Left lung (tissue), 14 donors: Measurements from ENCODE around the gene GON4L. TPM values are rescaled to one million over a fixed set of nuclear protein-coding genes. Genes with fewer than 3 reads are reported as not detected.

Source experiments
- ATAC-seq: fragments of 200-7000 bp; cut with Tn5 transposase; one replicate; pipeline ENCODE4 v1.9.1; 2020; ENCODE audit warnings: moderate library complexity
- DNase-seq, 4 donors: peaks; one replicate each; pipeline ENCODE4 v3.0.0-alpha.2; 2013 to 2020
- H3K27ac ChIP-seq, 2 donors: fragments of 200-600 bp; sonication (generic) in 1 of 2; one replicate each; pipeline versions ENCODE4 v1.5.0 to v1.8.0; 2020 to 2021
- H3K27me3 ChIP-seq, 2 donors: fragments of 200-600 bp; sonication (generic) in 1 of 2; one replicate each; pipeline versions ENCODE4 v1.5.0 to v1.8.0; 2020 to 2021
- H3K36me3 ChIP-seq, 2 donors: fragments of 200-600 bp; sonication (generic) in 1 of 2; one replicate each; pipeline versions ENCODE4 v1.5.0 to v1.8.0; 2020 to 2021
- H3K4me1 ChIP-seq, 2 donors: fragments of 200-600 bp; one replicate each; pipeline ENCODE4 v1.8.0; 2021
- H3K4me3 ChIP-seq, 2 donors: fragments of 200-600 bp; sonication (generic) in 1 of 2; one replicate each; pipeline versions ENCODE4 v1.5.0 to v1.8.0; 2020 to 2021; ENCODE audit warnings: mild to moderate bottlenecking in 1 of 2
- H3K9me3 ChIP-seq, 2 donors: fragments of 200-600 bp; sonication (generic) in 1 of 2; one replicate each; pipeline versions ENCODE4 v1.5.0 to v1.8.0; 2020 to 2021
- CTCF ChIP-seq, 2 donors: fragments of 200-600 bp; sonication (generic) in 1 of 2; IDR thresholded peaks; one replicate each; pipeline versions ENCODE4 v1.5.0 to v1.8.0; 2021; ENCODE audit warnings: antibody characterized with exemption in 2 of 2
- intact Hi-C, 2 donors: fragments of 100-400 bp; cut with DNase I; formaldehyde crosslinking; loops; one replicate each; pipeline versions ENCODE4 v1.11.2 to v1.14.2; 2022
- long read RNA-seq, 12 donors: library from polyadenylated mRNA in 2 of 12; unstranded in 2 of 12; transcript quantifications; one replicate each; pipeline ENCODE4 v2.0.0 and lab custom pipeline, GENCODE V29; 2019 to 2026
- polyA plus RNA-seq, 6 donors: library from polyadenylated mRNA; unstranded; fragments of 120-200 nt; gene quantifications; one replicate each; pipeline ENCODE4 v1.2.1, GENCODE V29; 2013; ENCODE audit not compliant: insufficient read length in 6 of 6
- total RNA-seq, 2 donors: library from RNA; stranded (reverse); fragmentation: NEBNext Ultra II Directional; extraction: Animal tissue kit (Norgen Biotek cat#: 25700); gene quantifications; one replicate each; pipeline ENCODE4 v1.2.1, GENCODE V29; 2021
- donor health status: DM: no; HTN: yes; CAD: no.
- donor health status: DM: no; HTN: no; CAD: no.

GON4L gene
- 10 to 100 TPM; 41.8 to 53.1 TPM for total RNA-seq
- 10 to 100 TPM; 55.1 to 74.4 (median 66.1) TPM for polyA plus RNA-seq
- long read RNA-seq, donor 1, partial matches to known transcripts, result 5 of 6 reads
- long read RNA-seq, donor 1, other reads (novel, unspliced or antisense), result 0 of 6 reads
- long read RNA-seq, donor 2, partial matches to known transcripts, result 0 of 1 reads
- long read RNA-seq, donor 2, other reads (novel, unspliced or antisense), result 0 of 1 reads
- long read RNA-seq, donor 3, full-length matches to known transcripts, result 1 of 1 reads
- long read RNA-seq, donor 3, partial matches to known transcripts, result 0 of 1 reads
- long read RNA-seq, donor 3, other reads (novel, unspliced or antisense), result 0 of 1 reads
- long read RNA-seq, donor 4, partial matches to known transcripts, result 15 of 21 reads
- long read RNA-seq, donor 4, other reads (novel, unspliced or antisense), result 5 of 21 reads
- long read RNA-seq, donor 5, partial matches to known transcripts, result 0 of 2 reads
- long read RNA-seq, donor 5, other reads (novel, unspliced or antisense), result 0 of 2 reads
- long read RNA-seq, donor 6, partial matches to known transcripts, result 0 of 1 reads
- long read RNA-seq, donor 6, other reads (novel, unspliced or antisense), result 0 of 1 reads
- long read RNA-seq, donor 7, full-length matches to known transcripts, result 1 of 1 reads
- long read RNA-seq, donor 7, partial matches to known transcripts, result 0 of 1 reads
- long read RNA-seq, donor 7, other reads (novel, unspliced or antisense), result 0 of 1 reads
- long read RNA-seq, donor 8, full-length matches to known transcripts, result 2 of 2 reads
- long read RNA-seq, donor 8, partial matches to known transcripts, result 0 of 2 reads
- long read RNA-seq, donor 8, other reads (novel, unspliced or antisense), result 0 of 2 reads
- long read RNA-seq, donor 9, result 0 reads
- long read RNA-seq, donor 10, partial matches to known transcripts, result 10 of 15 reads
- long read RNA-seq, donor 10, other reads (novel, unspliced or antisense), result 3 of 15 reads
- long read RNA-seq, donor 11, result 0 reads
- long read RNA-seq, donor 12, partial matches to known transcripts, result 0 of 2 reads
- long read RNA-seq, donor 12, other reads (novel, unspliced or antisense), result 0 of 2 reads

GRCh38 chr1:155856975-155857930 lies at the start of gene GON4L:
Gene GON4L (minus strand): TSS chr1:155857214. CDS start chr1:155853780, 3,434 bp downstream.
- Histone ChIP-seq H3K9me3 (no peaks in the 10 kb centered on the region), H3K27ac (peak within 1 kb of the TSS; percentile 69 to 88), H3K4me1 (peaks cover 9 to 51% of the 10 kb centered on the region in 2 donors), H3K27me3 (peaks cover 0 to 5% of the 10 kb centered on the region in 2 donors), H3K36me3 (peaks cover 0 to 28% of the 10 kb centered on the region in 2 donors), H3K4me3 (peak within 1 kb of the TSS; percentile 77 to 86)
- DNase-seq (peak; percentile 89 to 96 (median 93)), ATAC-seq (peak; percentile 82)
- intact Hi-C loops, result no loop called here
- TF ChIP-seq CTCF (IDR thresholded peaks at IDR 0.05), result no peak

- Histone ChIP-seq H3K27ac (no peak overlapping the region), H3K9me3 (no peaks in the 10 kb centered on the region), H3K4me3 (no peak overlapping the region), H3K27me3 (no peaks in the 10 kb centered on the region), H3K36me3 (peaks cover 10 to 100% of the 10 kb centered on the region in 2 donors), H3K4me1 (peaks cover 1 to 6% of the 10 kb centered on the region in 2 donors)
- intact Hi-C loops, result no loop called here
- TF ChIP-seq CTCF (IDR thresholded peaks at IDR 0.05), result no peak
- ATAC-seq (no peak), DNase-seq (no peak)
Measured at GRCh38 chr1:155904261-155904660, 47.2 kb upstream of the GON4L start.

- DNase-seq (no peak), ATAC-seq (no peak)
- Histone ChIP-seq H3K27me3 (no peaks in the 10 kb centered on the region), H3K27ac (no peak overlapping the region), H3K4me1 (no peaks in the 10 kb centered on the region), H3K4me3 (no peak overlapping the region), H3K9me3 (no peaks in the 10 kb centered on the region), H3K36me3 (peaks cover 5 to 95% of the 10 kb centered on the region in 2 donors)
- intact Hi-C loops, result no loop called here
- TF ChIP-seq CTCF (IDR thresholded peaks at IDR 0.05), result no peak
Measured at GRCh38 chr1:155900161-155900560, 43.1 kb upstream of the GON4L start.

- intact Hi-C loops, result no loop called here
- no peak overlapping the region for H3K27ac ChIP-seq
Measured at GRCh38 chr1:155899683-155900082, 42.7 kb upstream of the GON4L start.

More at GRCh38 chr1:155899683-155900082, 42.7 kb upstream of the GON4L start:
- Histone ChIP-seq H3K27me3 (no peaks in the 10 kb centered on the region), H3K4me1 (no peaks in the 10 kb centered on the region), H3K36me3 (peaks cover 5 to 90% of the 10 kb centered on the region in 2 donors), H3K9me3 (no peaks in the 10 kb centered on the region), H3K4me3 (no peak overlapping the region)
- no peak for TF ChIP-seq CTCF (IDR thresholded peaks at IDR 0.05)
- DNase-seq, result no peak
- no peak for ATAC-seq
